ENCODE results near the gene ADD2. TPM values are rescaled to one million over a fixed set of nuclear protein-coding genes. Genes with fewer than 3 reads are reported as not detected.
"Not testable (repeated sequence)": the region's sequence is repeated elsewhere in the genome, so short reads cannot be mapped to it uniquely, and the experiment has no call there.

The ADD2 gene
- total RNA-seq, 2 donors from 2014 or later: 2.3 to 4.8 TPM

DNA sequence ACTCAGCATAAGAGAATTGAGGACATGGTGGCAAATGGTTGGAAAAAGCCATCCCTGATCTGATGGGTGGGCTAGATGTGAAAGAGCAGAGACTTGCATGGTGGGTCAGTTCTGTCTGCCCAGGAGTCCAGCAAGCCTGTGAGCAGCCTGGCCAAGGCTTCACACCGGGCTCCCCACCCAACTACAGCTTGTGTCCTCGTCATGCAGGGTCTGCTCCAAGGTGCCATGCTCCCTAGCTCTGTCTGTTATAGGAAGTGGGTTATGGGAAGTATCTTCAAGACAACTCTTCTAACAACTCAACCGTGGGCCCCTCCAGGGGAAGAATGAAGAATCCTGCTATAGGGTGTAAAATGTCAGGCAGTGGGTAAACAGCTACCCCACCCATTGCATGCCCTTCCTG is 97.4 kb downstream of the ADD2 start:
- Mint-ChIP-seq H3K9me3 (no peaks in the 10 kb centered on the region), H3K36me3 (no peaks in the 10 kb centered on the region), H3K4me1 (ENCODE audit: low read depth in 2 of 2) (no peaks in the 10 kb centered on the region), H3K4me3 (no peak overlapping the region), H3K27me3 (no peaks in the 10 kb centered on the region), H3K27ac (no peak overlapping the region)
- ATAC-seq (no peak), DNase-seq (ENCODE audit: low spot score) (no peak)

DNA sequence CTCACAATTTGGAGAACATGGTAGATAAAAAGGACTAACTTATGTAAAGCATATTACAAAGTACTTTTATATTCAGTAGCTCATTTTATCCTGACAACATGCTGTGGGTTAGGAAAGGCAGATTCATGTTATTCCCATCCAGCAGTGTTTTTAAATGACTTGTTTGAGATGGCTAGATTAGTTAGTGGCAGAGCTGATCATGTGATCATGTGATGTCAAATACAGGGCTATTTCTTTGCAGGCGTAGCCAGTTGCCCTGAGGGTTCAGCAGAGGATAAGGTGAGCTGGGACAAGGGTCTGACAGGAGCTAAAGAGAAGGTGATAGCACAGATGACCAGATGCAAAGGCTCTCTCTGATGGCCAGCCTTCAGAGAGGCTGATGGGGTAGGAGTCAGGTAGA is 97.8 kb downstream of the ADD2 start:
- Mint-ChIP-seq H3K27me3 (peaks cover 0 to 2% of the 10 kb centered on the region in 2 donors), H3K4me1 (ENCODE audit: low read depth in 2 of 2) (no peaks in the 10 kb centered on the region), H3K27ac (no peak overlapping the region), H3K9me3 (no peaks in the 10 kb centered on the region), H3K4me3 (no peak overlapping the region), H3K36me3 (no peaks in the 10 kb centered on the region)
- ATAC-seq (no peak), DNase-seq (ENCODE audit: low spot score) (no peak)

- ATAC-seq (no peak), DNase-seq (ENCODE audit: low spot score) (no peak)
- Mint-ChIP-seq H3K27ac (no peak overlapping the region), H3K4me3 (no peak overlapping the region), H3K4me1 (ENCODE audit: low read depth in 2 of 2) (peaks cover 6 to 7% of the 10 kb centered on the region in 2 donors), H3K27me3 (peaks cover 7 to 8% of the 10 kb centered on the region in 2 donors), H3K9me3 (no peaks in the 10 kb centered on the region), H3K36me3 (no peaks in the 10 kb centered on the region)
These were observed 99.1 kb downstream of the ADD2 start for GRCh38 chr2:70668911-70669310.

DNA sequence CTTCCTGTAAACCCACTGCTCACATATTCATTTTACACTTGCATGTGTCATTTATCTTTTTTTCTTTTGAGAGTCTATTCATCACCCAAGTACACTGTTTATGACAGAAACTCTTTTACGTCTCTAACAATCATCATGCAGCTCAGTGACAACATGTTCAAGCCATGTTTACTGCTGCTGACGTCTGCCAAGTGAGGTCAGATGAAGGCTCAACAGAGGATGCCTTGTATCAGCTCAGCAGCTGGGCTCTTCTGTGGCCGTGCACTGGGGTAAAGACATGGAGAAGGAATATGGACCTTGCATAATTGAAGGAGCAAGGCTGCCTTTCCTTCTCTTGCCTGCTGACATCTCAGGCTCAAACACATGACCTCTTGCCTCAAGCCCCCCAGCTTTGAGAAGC is 99.6 kb downstream of the ADD2 start:
- DNase-seq (ENCODE audit: low spot score) (no peak), ATAC-seq (no peak)
- Mint-ChIP-seq H3K27me3 (peaks cover 7 to 8% of the 10 kb centered on the region in 2 donors), H3K9me3 (no peaks in the 10 kb centered on the region), H3K27ac (no peak overlapping the region), H3K36me3 (no peaks in the 10 kb centered on the region), H3K4me3 (no peak overlapping the region), H3K4me1 (ENCODE audit: low read depth in 2 of 2) (peaks cover 6 to 7% of the 10 kb centered on the region in 2 donors)

DNA sequence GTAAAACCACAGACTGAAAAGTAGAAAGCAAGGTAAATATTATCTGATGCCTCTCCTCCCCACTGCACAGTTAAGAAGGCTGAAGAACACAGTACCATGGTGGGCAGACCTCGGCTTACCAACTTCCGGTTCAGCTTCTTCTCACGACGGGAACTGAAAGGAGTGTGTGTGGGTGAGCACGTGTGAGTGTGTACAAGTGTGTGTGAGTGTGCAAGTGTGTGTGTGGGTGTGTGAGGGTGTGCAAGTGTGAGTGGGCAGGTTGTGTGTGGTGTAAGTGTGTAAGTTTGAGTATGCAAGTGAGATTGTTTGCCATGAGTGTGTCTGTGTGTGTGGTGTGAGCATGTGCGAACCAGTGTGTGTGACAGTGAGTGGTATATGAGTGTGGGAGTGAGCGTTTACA is 103.5 kb downstream of the ADD2 start:
- DNase-seq (ENCODE audit: low spot score) (no peak), ATAC-seq (peak in 1 of 2 donors; percentile 24)
- Mint-ChIP-seq H3K27me3 (peaks cover 11 to 18% of the 10 kb centered on the region in 2 donors), H3K9me3 (no peaks in the 10 kb centered on the region), H3K27ac (no peak overlapping the region), H3K36me3 (no peaks in the 10 kb centered on the region), H3K4me1 (ENCODE audit: low read depth in 2 of 2) (peaks cover 6 to 7% of the 10 kb centered on the region in 2 donors), H3K4me3 (no peak overlapping the region)

- H3K36me3 Mint-ChIP-seq: no peaks in the 10 kb centered on the region
- no peak overlapping the region for H3K4me3 Mint-ChIP-seq
- no peaks in the 10 kb centered on the region for H3K9me3 Mint-ChIP-seq
- DNase-seq (ENCODE audit: low spot score) (no peak), ATAC-seq (no peak)
- no peak overlapping the region for H3K27ac Mint-ChIP-seq
- peaks cover 6 to 7% of the 10 kb centered on the region in 2 donors for H3K4me1 Mint-ChIP-seq (ENCODE audit: low read depth in 2 of 2)
- H3K27me3 Mint-ChIP-seq: peaks cover 13 to 18% of the 10 kb centered on the region in 2 donors
These were observed 104.6 kb downstream of the ADD2 start for GRCh38 chr2:70663411-70663810.

- Mint-ChIP-seq H3K9me3 (no peaks in the 10 kb centered on the region), H3K4me3 (no peak overlapping the region), H3K36me3 (no peaks in the 10 kb centered on the region), H3K27ac (no peak overlapping the region), H3K27me3 (peaks cover 20 to 25% of the 10 kb centered on the region in 2 donors), H3K4me1 (ENCODE audit: low read depth in 2 of 2) (peaks cover 2 to 3% of the 10 kb centered on the region in 2 donors)
- DNase-seq (ENCODE audit: low spot score) (no peak), ATAC-seq (no peak)
These were observed 108.4 kb downstream of the ADD2 start for GRCh38 chr2:70659551-70659950.

GRCh38 chr2:70658476-70658875 is 109.5 kb downstream of the ADD2 start:
- H3K4me1 Mint-ChIP-seq (ENCODE audit: low read depth in 2 of 2): no peaks in the 10 kb centered on the region
- H3K36me3 Mint-ChIP-seq: no peaks in the 10 kb centered on the region
- peaks cover 25 to 33% of the 10 kb centered on the region in 2 donors for H3K27me3 Mint-ChIP-seq
- no peak overlapping the region for H3K4me3 Mint-ChIP-seq
- H3K9me3 Mint-ChIP-seq: no peaks in the 10 kb centered on the region
- H3K27ac Mint-ChIP-seq: no peak overlapping the region
- ATAC-seq (no peak), DNase-seq (ENCODE audit: low spot score) (no peak)

DNA sequence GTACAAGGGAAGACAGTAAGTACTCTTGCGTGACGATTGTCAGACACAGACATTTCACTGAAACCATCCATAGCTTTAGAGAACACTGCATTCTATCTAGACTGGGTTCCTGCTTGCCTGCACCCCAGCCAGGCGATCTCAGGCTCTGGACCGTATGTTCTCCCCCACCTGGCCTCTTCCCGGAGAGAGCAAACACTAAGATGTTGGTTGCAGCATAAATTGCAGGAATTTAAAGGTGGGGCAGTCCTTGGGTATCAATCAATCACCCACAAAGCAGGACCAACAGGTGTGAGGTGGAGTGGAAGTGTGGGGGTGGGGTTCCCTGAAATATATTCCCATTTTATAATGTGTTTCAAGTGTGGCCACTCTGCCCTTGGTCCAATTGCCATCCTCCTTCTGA is 110.8 kb downstream of the ADD2 start:
- DNase-seq (ENCODE audit: low spot score) (no peak), ATAC-seq (no peak)
- H3K4me1 Mint-ChIP-seq (ENCODE audit: low read depth in 2 of 2): no peaks in the 10 kb centered on the region
- no peak overlapping the region for H3K4me3 Mint-ChIP-seq
- H3K9me3 Mint-ChIP-seq: no peaks in the 10 kb centered on the region
- no peaks in the 10 kb centered on the region for H3K36me3 Mint-ChIP-seq
- peaks cover 26 to 35% of the 10 kb centered on the region in 2 donors for H3K27me3 Mint-ChIP-seq
- no peak overlapping the region for H3K27ac Mint-ChIP-seq

DNA sequence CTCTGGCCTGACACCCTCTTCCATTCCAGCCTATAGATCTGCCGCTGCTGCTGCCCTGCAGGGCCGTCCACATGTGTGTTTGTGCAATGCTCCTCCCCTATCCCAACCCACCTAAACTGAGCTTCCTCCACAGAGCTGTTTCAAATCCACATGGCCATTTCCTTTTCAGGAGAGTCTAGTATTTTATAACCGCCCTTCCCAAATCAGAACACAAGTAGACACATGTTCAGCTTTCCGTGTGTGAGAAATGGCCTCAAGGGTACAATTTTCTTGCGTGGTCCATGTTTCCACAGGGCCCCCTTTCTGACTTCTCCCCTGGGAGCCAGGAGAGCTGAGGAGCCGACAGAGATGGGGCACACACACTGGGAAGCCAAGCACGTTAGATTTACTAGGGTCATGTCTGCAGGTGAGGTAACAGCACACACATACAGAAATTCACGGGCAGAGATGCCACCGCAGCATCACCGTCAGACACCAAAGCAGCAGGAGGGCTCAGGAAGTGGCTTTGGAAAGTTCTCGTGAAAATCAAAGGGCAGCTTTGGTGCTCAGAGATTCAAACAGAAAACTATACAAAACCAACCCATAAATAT is 111.5 kb downstream of the ADD2 start:
- Mint-ChIP-seq H3K27me3 (peaks cover 32 to 42% of the 10 kb centered on the region in 2 donors), H3K27ac (no peak overlapping the region), H3K36me3 (no peaks in the 10 kb centered on the region), H3K4me1 (ENCODE audit: low read depth in 2 of 2) (no peaks in the 10 kb centered on the region), H3K9me3 (no peaks in the 10 kb centered on the region), H3K4me3 (no peak overlapping the region)
- ATAC-seq (no peak), DNase-seq (ENCODE audit: low spot score) (no peak)

GRCh38 chr2:70655786-70656185 is 112.2 kb downstream of the ADD2 start:
- H3K27ac Mint-ChIP-seq: no peak overlapping the region
- no peaks in the 10 kb centered on the region for H3K4me1 Mint-ChIP-seq (ENCODE audit: low read depth in 2 of 2)
- DNase-seq (ENCODE audit: low spot score): no peak
- H3K4me3 Mint-ChIP-seq: no peak overlapping the region
- H3K27me3 Mint-ChIP-seq: peaks cover 33 to 45% of the 10 kb centered on the region in 2 donors
- no peaks in the 10 kb centered on the region for H3K36me3 Mint-ChIP-seq
- ATAC-seq: no peak
- no peaks in the 10 kb centered on the region for H3K9me3 Mint-ChIP-seq

GRCh38 chr2:70655211-70655610 is 112.8 kb downstream of the ADD2 start:
- DNase-seq (ENCODE audit: low spot score); H3K4me3 Mint-ChIP-seq; H3K36me3 Mint-ChIP-seq; H3K27ac Mint-ChIP-seq; H3K9me3 Mint-ChIP-seq; H3K4me1 Mint-ChIP-seq (ENCODE audit: low read depth in 2 of 2): not testable (repeated sequence)
- peak in 1 of 2 donors; percentile 59 for ATAC-seq
- peaks cover 29 to 39% of the 10 kb centered on the region in 2 donors for H3K27me3 Mint-ChIP-seq

GRCh38 chr2:70651727-70652126 is 116.3 kb downstream of the ADD2 start:
- ATAC-seq (no peak), DNase-seq (ENCODE audit: low spot score) (no peak)
- Mint-ChIP-seq H3K36me3 (no peaks in the 10 kb centered on the region), H3K9me3 (no peaks in the 10 kb centered on the region), H3K4me3 (no peak overlapping the region), H3K27me3 (peaks cover 29 to 41% of the 10 kb centered on the region in 2 donors), H3K27ac (no peak overlapping the region), H3K4me1 (ENCODE audit: low read depth in 2 of 2) (no peaks in the 10 kb centered on the region)

- H3K27ac Mint-ChIP-seq: no peak overlapping the region
- no peaks in the 10 kb centered on the region for H3K4me1 Mint-ChIP-seq (ENCODE audit: low read depth in 2 of 2)
- ATAC-seq (no peak), DNase-seq (ENCODE audit: low spot score) (no peak)
- peaks cover 23 to 34% of the 10 kb centered on the region in 2 donors for H3K27me3 Mint-ChIP-seq
- no peak overlapping the region for H3K4me3 Mint-ChIP-seq
- no peaks in the 10 kb centered on the region for H3K36me3 Mint-ChIP-seq
- no peaks in the 10 kb centered on the region for H3K9me3 Mint-ChIP-seq
These were observed 117.0 kb downstream of the ADD2 start for GRCh38 chr2:70651014-70651413.

DNA sequence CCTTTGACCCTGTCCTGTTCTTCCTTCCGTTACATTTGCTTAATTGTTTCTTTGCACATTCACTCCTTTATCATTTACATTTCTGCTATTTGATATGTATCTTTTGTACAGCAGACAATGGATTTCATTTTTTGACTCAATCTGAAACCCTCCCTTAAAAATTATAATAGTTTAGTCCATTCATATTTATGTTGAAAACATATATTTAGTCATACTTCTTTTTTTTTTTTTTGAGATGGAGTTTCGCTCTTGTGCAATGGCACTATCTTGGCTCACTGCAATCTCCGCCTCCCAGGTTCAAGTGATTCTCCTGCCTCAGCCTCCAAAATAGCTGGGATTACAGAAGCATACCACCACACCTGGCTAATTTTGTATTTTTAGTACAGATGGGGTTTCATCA is 119.0 kb downstream of the ADD2 start:
- ATAC-seq: no peak
- Mint-ChIP-seq H3K4me1 (ENCODE audit: low read depth in 2 of 2) (no peaks in the 10 kb centered on the region), H3K9me3 (no peaks in the 10 kb centered on the region), H3K27me3 (peaks cover 14 to 25% of the 10 kb centered on the region in 2 donors), H3K27ac (no peak overlapping the region), H3K36me3 (no peaks in the 10 kb centered on the region), H3K4me3 (no peak overlapping the region)
- DNase-seq (ENCODE audit: low spot score): no peak

Measured in natural killer cell treated with Interleukin-12 subunit alpha and Interleukin-12 subunit beta and Interleukin-15 and Interleukin-18, amount 100 ng/mL, for 72 hours (primary cell).